Stimulated activated CD8-positive, alpha-beta memory T cell treated with anti-CD3 and anti-CD28 coated beads, Interleukin-15, amount 100 ng/mL, for 24 hours (primary cell): Measurements from ENCODE around the gene LUZP2.

Experiments
- DNase-seq: peaks from one replicate; pipeline ENCODE4 v3.0.0-alpha.2; 2020; ENCODE audit warnings: low read depth

LUZP2 gene

DNA sequence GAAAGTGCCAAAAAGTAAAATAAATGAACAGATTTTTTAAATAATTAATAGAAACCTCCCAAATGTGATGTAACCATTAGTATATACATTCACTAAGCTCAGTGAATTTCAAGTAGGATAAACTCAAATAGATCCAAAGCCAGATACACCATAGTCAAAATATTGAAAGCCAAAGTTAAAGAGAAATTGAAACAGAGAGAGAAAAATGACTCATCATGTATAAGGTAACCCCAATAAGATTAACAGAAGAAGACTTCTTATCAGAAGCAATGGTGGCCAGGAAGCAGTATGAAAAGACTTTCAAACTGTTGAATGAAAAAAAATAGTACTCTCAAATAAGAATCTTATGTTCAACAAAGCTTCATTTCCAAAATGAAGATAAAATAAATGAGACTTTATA is 70.5 kb downstream of the LUZP2 start:
- DNase-seq = no peak

DNA sequence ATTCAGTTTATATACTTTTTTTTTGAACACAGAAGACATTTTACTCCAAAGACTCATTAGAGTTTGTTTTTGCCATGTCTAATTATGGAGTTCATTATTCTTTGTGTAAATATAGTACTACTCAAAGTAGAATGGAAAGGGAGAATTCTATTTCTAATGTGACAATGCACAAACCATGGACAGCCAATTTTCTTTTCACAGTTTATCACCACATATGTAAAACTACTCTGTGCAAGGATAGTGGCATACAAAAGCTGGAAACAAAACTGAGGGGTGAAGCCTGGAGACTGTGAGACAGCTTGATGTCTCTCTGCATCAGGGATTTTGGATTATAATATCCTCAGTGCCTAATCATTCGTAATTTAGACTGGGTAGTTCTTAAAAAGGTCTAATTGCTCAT is 75.5 kb downstream of the LUZP2 start:
- no peak for DNase-seq

- no peak for DNase-seq
Observed at GRCh38 chr11:24574461-24574860, 77.6 kb downstream of the LUZP2 start.

DNA sequence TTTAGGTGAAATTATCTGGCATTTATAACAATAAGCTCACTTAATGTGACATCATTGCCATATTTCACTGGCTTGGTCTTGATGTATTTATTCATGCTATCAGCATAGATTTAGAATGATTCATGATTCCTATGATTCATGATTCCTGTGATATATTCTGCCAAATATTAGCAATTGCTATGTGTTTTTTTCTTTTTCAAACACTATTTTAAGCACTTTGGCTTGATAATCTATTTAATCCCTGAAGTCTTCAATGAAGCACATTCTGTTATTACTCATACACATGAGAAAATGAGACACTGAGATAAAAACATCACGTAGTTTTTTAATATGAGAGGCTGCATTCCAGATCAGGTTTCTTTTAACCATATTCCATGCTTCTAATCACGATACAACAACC is 78.5 kb downstream of the LUZP2 start:
- DNase-seq = no peak

DNA sequence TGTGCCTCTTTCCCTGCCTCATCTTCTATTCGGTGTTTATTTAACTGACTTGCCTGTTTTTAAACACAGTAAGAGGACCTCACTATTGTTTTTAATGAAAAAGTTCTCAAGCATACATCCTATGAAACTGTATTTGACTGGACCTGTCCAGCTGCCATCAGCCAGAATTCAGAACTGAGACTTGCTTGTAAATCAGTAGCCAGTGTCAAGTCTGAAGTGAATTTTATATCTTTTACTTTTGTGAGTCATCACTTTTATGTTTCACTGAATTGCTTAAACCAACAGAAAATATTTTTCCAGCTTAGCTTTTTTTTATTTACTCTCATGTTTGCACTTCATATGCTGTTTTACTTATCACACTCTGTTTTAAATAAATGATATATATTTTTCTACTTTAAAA is 88.3 kb downstream of the LUZP2 start:
- no peak for DNase-seq

- no peak for DNase-seq
Observed at GRCh38 chr11:24587635-24588034, 90.8 kb downstream of the LUZP2 start.

DNA sequence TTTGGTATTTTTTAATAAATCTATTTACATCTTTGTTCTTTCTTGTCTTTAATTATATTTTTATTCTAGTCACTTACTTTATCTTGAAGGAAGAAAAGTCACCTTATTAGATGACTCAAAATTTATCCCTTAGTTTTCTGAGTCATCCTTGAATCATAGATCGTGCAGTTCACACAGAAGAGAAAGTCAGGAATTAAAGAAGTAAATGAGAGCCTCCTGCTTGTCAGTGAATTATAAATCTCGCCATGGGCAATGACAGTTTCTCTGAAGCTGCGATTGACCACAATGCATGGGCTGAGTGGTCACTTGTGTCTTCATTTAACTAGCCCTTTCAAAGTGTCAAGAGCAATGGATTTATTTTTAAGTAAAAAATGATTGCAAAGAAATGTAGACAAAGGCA is 91.2 kb downstream of the LUZP2 start:
- no peak for DNase-seq

DNA sequence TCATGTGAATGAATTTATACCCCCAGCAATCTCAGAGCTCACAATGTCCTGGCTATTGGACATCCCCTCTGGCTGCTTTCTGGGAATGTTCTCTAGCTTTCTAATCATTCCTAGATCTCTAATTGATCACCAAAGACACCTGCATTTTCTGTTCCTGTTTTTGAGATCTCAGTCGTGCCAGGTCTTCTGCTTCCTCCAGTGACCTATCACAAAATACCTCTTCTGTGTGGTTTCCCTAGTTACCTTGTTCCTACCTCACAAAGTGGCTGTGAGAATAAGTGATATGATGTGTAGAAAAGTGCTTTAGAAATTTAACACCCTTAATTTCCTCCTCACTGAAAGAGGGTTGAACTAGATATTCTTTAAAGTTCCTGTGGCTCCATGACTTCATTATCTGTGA is 92.2 kb downstream of the LUZP2 start:
- DNase-seq = no peak

DNA sequence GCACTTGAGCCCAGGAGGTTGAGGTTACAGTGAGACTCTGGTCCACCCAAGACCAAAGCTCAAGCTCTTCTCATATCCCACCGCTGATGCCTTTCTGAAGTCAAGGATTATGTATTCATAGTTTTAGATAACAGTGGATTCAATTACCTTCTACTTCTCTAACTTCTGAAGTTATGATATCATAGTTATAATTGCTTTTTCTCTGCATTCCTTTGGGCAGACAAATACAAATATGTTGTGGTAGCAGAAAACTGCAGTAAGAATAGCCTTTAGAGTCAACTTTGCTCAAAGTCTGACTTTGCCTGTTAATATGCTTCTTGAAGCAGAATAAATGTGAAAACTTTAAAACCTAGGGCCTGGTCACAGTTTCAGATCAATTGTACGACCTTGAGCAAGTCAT is 94.4 kb downstream of the LUZP2 start:
- no peak for DNase-seq

GRCh38 chr11:24592360-24592759 is 95.5 kb downstream of the LUZP2 start:
- DNase-seq = no peak

GRCh38 chr11:24593332-24593731 is 96.5 kb downstream of the LUZP2 start:
- no peak for DNase-seq

DNA sequence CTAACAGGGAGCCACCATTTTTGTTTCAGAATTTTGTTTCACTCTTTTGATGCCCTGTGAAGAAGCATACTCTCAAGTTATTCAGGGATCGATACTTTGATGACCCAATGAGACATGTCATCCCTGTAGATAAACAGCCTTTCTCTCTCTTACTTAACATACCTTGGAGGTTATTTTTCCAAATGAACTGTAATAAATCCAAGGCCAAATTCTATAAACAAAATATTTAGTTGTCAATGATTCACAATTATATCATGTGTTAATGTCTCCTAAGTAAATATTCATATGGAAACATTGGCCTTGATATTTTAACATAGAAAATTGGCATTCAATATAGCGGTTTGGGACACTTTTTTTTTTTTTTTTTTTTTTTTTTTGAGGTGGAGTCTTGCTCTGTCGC is 97.5 kb downstream of the LUZP2 start:
- DNase-seq = no peak

DNA sequence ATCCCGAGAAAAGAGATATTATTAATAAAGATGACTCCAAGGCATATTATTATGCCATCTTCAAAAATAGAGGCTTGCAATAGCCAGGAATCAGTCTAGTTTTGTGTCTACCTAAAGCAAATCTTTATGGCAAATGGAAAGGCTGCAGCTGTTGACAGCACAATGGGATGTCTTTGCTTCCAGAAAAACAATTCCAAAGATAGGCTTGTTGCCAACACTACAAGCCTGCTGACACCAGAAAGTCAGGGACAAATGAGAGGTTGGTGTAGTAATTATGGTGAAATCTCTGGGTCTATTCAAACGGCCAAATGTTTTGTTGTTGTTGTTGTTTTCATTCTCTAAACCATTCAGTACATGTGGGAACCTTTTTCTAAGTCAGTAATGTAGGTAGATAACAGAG is 101.8 kb downstream of the LUZP2 start:
- DNase-seq = no peak

- DNase-seq = no peak
Observed at GRCh38 chr11:24609192-24610119, 112.6 kb downstream of the LUZP2 start.

DNA sequence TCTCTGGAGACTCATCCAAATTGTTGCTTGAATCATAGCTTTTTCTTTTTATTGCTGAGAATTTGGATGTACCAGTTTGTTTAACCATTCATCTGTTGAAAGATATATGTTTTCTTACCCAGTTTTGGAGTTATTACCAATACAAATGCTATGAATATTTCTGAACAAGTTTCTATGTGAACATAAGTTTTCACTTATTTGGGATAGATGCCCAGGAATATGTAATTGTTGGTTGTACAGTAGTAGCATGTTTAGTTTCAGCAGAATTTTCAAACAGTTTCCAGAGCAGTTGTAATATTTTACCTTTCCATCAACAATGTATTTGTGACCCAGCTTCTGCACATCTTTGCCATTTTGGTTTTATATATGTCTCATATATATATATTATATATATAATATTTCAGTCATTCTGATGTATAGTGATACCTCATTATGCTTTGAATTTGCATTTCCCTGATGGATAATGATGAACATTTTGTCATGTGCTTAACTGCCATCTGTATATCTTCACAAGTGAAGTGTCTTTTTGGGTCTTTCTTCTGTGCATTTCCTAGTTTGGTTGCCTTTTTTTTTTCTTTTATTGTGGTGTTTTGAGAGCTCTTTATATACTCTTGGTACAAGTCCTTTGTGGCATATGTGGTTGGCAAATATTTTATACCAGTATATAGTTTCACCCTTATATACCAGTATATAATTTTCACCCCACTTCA is 118.8 kb downstream of the LUZP2 start:
- no peak for DNase-seq

GRCh38 chr11:24617856-24618255 is 121.0 kb downstream of the LUZP2 start:
- no peak for DNase-seq

- DNase-seq = no peak
Observed at GRCh38 chr11:24619900-24620299, 123.0 kb downstream of the LUZP2 start.

GRCh38 chr11:24622262-24622661 is 125.4 kb downstream of the LUZP2 start:
- DNase-seq = no peak

DNA sequence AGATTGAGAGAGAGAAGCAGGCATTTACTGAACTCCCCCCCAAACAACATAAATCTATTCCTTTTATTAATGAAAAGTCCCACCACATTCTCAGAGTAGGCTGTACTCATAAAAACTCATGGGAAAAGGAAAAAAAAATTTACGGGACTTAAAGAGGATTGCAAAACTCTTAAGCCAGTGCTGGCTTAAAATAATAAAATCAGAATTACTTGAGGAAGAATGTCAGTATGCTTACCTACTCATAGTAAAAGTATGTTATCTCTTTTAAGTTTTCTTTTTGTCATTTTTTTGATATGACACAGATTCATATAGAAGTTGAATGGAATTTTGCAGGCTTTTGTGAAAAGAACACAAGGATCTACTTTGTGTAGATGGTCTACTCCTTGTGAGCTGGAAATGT is 126.3 kb downstream of the LUZP2 start:
- DNase-seq = no peak

- DNase-seq = no peak
Observed at GRCh38 chr11:24624432-24624831, 127.6 kb downstream of the LUZP2 start.

DNA sequence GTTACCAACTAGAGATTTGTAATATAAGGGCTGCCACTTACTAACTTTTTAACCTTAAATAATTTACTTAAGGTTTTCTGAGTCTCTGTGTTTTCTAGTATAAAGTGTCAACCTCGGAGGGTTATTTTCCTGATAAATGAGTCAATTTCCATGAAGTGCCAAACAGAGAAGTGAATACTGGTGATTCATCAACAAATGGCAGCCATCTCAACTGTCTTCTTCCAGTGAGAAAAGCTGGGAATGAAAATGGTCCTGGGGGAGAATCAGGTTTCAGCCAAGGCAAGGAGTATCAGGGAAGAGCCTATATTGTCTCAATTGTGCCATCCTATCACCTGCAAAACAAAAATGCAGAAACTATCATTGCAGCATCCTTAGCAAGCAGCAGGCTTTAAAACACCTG is 129.1 kb downstream of the LUZP2 start:
- DNase-seq = no peak

DNA sequence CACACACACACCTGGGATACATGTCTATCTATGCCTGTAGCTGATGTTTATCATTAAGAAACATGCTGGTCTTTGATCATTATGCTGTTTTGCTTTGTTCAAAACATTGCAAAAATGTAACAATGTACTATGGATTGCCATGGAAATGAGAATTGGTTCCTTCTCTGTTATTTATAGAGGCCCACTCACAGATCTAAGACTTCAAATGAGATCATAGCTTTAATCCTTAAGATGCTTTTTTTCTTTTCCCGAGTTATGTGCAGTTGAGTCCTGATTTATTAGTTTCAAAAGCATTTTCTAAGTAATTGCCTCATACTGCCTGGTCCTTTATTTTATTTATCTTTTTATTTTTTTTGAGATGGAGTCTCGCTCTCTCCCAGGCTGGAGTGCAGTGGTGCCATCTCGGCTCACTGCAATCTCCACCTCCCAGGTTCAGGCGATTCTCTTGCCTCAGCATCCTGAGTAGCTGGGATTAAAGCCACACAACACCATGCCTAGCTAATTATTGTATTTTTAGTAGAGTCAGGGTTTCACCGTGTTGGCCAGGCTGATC is 131.4 kb downstream of the LUZP2 start:
- DNase-seq = no peak

DNA sequence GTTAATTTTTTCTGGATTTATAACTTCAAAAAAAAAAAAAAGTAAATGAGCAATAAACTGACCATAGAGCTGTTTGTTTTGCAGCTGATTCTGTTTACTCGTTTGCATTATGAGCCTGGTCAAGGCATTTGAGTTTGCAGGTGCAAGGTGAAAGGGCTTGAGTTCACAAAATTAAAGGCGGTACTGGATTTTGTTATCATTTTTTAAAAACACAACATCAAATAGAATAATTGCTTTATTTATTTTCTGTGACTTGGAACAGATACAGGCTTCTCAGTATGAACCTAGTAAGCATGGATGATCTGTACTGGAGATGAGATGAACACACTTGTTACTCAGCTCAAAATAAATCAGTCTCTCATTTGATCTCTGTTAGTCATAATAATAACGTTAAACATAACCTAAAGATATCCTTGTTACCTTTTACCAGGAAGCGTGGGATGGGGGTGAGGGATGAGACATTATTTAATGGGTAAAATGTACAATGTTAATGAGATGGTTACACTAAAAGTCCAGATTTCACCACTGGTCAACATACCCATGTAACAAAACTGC is 137.8 kb downstream of the LUZP2 start:
- no peak for DNase-seq
